Measurements from ENCODE around the gene NUP35. TPM values are rescaled to one million over a fixed set of nuclear protein-coding genes. Genes with fewer than 3 reads are reported as not detected.

Gene NUP35
- total and polyA plus RNA-seq, 2 of the 4 experiments (the other 2 are of a cell fraction) = 10.9 to 23.3 TPM

DNA sequence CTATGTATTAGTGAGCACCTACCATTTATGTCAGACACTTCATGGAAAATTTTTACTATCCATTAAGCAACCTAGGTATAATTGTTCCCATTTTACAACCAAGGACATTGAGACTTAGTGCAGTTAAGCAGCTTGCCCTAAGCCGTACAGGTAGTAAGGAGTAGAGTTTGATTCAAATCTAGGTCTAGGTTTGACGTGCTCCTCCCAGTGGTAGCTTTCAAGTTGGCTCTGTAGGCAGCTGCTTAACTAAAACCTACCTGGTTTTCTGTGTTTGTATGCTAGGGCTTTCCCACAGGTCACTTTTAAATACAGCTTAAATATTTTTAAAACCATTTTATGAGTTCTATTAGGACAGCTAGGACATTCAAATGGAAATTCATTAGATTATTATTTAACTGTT, 69.7 kb downstream of the NUP35 start:
- no peak overlapping the region for H2BK15ac ChIP-seq (ENCODE audit: low read depth, low read length)
- no peaks in the 10 kb centered on the region for H3K79me1 ChIP-seq (ENCODE audit: low read depth in 1 of 2, low read length in 2 of 2)
- intact Hi-C loops (cut with micrococcal nuclease) = no loop called here
- no peak overlapping the region for H3K4ac ChIP-seq (ENCODE audit: low read depth, low read length)
- no peak overlapping the region for H3K27ac ChIP-seq (ENCODE audit: insufficient read depth, low read length)
- WGBS, 2 experiments (ENCODE audit: extremely low coverage in 2 of 2, insufficient read length in 1 of 2) = no CpG with 5 or more reads among the region's 2 CpGs
- TF ChIP-seq BHLHE40 (IDR thresholded peaks at IDR 0.05; ENCODE audit: low read depth, low read length) = no peak
- no peak for TF ChIP-seq RCOR1 (IDR thresholded peaks at IDR 0.05; ENCODE audit: insufficient replicate concordance, low read length)
- no peak for TF ChIP-seq SMC3 (IDR thresholded peaks at IDR 0.05; ENCODE audit: low read depth, low read length)
- TF ChIP-seq RFX5 (IDR thresholded peaks at IDR 0.05; ENCODE audit: low read depth, low read length) = no peak
- TF ChIP-seq RAD21 (IDR thresholded peaks at IDR 0.05; ENCODE audit: low read length) = no peak
- no peak overlapping the region for H4K91ac ChIP-seq (ENCODE audit: insufficient read depth, low read depth, low read length)
- no peak for ATAC-seq (ENCODE audit: low read depth)
- in situ Hi-C loops (cut with MboI; ENCODE audit: low sequenced_read_pairs) = no loop called here
- H3K14ac ChIP-seq (replicated peaks; ENCODE audit: low read depth, low read length) = no peak overlapping the region
- no peak for DNase-seq
- H2BK5ac ChIP-seq (ENCODE audit: low read depth, low read length, poor library complexity, severe bottlenecking) = no peak overlapping the region
- H3K23ac ChIP-seq (ENCODE audit: low read depth, low read length) = no peak overlapping the region
- no peak overlapping the region for H4K8ac ChIP-seq (ENCODE audit: low read depth in 2 of 2, low read length in 2 of 2)
- no peak overlapping the region for H3K18ac ChIP-seq (ENCODE audit: low read depth, low read length)
- H4K20me1 ChIP-seq (ENCODE audit: insufficient read depth, low read length) = no peaks in the 10 kb centered on the region
- no peak overlapping the region for H3K9ac ChIP-seq (ENCODE audit: low read depth, low read length)
- BruUV-seq (replicated peaks) = no TSS peak
- H3K36me3 ChIP-seq (ENCODE audit: control insufficient read depth, insufficient read depth, low read length) = no peaks in the 10 kb centered on the region
- dilution Hi-C loops (cut with HindIII; ENCODE audit: low sequenced_read_pairs, unreplicated experiment) = no loop called here
- ChIA-PET CTCF (no interaction called here), POLR2A (ENCODE audit: unreplicated experiment) (interaction anchor here (0.6 kb wide), 2 partner anchors 9 to 113 kb away, joined by 6 read pairs; no protein-coding TSS in a partner anchor)
- H3K56ac ChIP-seq (ENCODE audit: extremely low read depth, insufficient read depth, low read length) = no peak overlapping the region
- no peaks in the 10 kb centered on the region for H3K4me1 ChIP-seq (ENCODE audit: control insufficient read depth, insufficient read depth, low read length)
- no peak overlapping the region for H2BK120ac ChIP-seq (ENCODE audit: low read depth, low read length)
- no peak overlapping the region for H3K4me2 ChIP-seq (ENCODE audit: low read depth, low read length)
- no peaks in the 10 kb centered on the region for H3K9me3 ChIP-seq (ENCODE audit: control insufficient read depth, insufficient read depth, low read length)
- no peak overlapping the region for H2AFZ ChIP-seq (replicated peaks; ENCODE audit: low read length, poor library complexity)
- no peak overlapping the region for H4K5ac ChIP-seq (ENCODE audit: low read depth, low read length)
- no peak overlapping the region for H3K4me3 ChIP-seq (ENCODE audit: insufficient read depth, low read depth, low read length)
- no peak overlapping the region for H2AK9ac ChIP-seq (replicated peaks; ENCODE audit: low read depth, low read length, poor library complexity)
- H2AK5ac ChIP-seq (ENCODE audit: low read depth, low read length) = no peak overlapping the region
- H3K27me3 ChIP-seq (ENCODE audit: control insufficient read depth, insufficient read depth, low read length) = no peaks in the 10 kb centered on the region
- H3K9me1 ChIP-seq (ENCODE audit: insufficient read depth, low read length) = no peaks in the 10 kb centered on the region
- no peak overlapping the region for H2BK20ac ChIP-seq (ENCODE audit: low read depth, low read length)
